ENCODE measurements around the gene EFS. TPM values are rescaled to one million over a fixed set of nuclear protein-coding genes. Genes with fewer than 3 reads are reported as not detected.

EFS gene
- polyA plus RNA-seq, 3 donors = not detected

DNA sequence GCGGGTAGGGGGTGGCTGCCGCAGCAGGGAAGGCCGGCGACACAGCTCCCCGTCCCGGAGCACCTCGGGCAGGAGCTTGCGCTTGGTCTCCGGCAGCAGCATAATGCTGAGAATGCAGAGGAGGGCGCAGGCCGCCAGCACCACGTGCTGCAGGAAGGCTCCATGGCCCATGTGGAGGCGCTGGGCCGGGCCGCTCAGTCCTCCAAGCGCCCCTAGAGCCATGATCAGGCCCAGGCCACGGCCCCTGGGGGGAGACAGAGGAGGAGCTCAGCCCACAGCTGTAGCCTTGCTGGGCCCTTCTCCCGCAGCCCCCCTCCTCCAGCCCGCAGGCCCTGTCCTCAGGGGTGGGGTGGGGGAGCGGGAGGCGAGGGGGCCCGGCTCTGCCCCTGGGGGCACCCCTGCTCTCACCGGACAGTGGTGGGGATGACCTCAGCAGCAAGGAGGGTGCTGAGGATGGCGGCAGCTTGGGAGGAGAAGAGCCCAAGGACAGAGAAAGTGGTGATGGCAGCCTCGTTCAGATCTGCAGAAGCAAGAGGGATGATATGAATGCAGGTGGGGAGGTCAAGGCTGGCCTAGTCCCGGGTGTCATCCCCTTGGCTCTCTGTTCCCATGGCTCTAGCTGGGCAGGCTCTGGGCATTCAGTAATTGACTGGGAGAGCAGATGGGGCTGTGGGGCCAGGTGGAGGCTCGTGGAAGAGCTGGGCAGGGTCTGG is 18.1 kb downstream of the EFS start:
- H3K4me2 ChIP-seq (replicated peaks; ENCODE audit: extremely low read depth, low read length, poor library complexity, severe bottlenecking) = no peak overlapping the region
- peaks cover 1 to 3% of the 10 kb centered on the region in 2 donors for H3K4me1 ChIP-seq (ENCODE audit: control insufficient read depth in 1 of 2, insufficient read depth in 2 of 2, low read length in 2 of 2)
- Mint-ChIP-seq H3K36me3 (peaks cover 0 to 6% of the 10 kb centered on the region in 2 donors), H3K4me1 (peaks cover 4% of the 10 kb centered on the region), H3K9me3 (peaks cover 2 to 9% (median 6%) of the 10 kb centered on the region in 7 donors), H3K27me3 (ENCODE audit: low read depth in 3 of 3) (peaks cover 23 to 34% (median 26%) of the 10 kb centered on the region in 3 donors), H3K27ac (no peak overlapping the region), H3K4me3 (no peak overlapping the region)
- H3K79me2 ChIP-seq (ENCODE audit: insufficient read depth, low read length) = no peaks in the 10 kb centered on the region
- TF ChIP-seq, protein P1, sequence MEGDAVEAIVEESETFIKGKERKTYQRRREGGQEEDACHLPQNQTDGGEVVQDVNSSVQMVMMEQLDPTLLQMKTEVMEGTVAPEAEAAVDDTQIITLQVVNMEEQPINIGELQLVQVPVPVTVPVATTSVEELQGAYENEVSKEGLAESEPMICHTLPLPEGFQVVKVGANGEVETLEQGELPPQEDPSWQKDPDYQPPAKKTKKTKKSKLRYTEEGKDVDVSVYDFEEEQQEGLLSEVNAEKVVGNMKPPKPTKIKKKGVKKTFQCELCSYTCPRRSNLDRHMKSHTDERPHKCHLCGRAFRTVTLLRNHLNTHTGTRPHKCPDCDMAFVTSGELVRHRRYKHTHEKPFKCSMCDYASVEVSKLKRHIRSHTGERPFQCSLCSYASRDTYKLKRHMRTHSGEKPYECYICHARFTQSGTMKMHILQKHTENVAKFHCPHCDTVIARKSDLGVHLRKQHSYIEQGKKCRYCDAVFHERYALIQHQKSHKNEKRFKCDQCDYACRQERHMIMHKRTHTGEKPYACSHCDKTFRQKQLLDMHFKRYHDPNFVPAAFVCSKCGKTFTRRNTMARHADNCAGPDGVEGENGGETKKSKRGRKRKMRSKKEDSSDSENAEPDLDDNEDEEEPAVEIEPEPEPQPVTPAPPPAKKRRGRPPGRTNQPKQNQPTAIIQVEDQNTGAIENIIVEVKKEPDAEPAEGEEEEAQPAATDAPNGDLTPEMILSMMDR (IDR thresholded peaks at IDR 0.05) = no peak
- no peak overlapping the region for H3K9ac ChIP-seq (ENCODE audit: insufficient read depth, low read length, poor library complexity, severe bottlenecking)
- no peak for DNase-seq
- peaks cover 0 to 10% of the 10 kb centered on the region in 2 donors for H3K9me3 ChIP-seq (replicated peaks in 1 of 2; ENCODE audit: control insufficient read depth in 1 of 2, insufficient read depth in 1 of 2, low read length in 2 of 2)
- no peak overlapping the region for H3K4me3 ChIP-seq (replicated peaks in 1 of 3; ENCODE audit: low read depth in 2 of 3, low read length in 3 of 3)
- H3K36me3 ChIP-seq (replicated peaks in 1 of 2; ENCODE audit: control insufficient read depth in 1 of 2, insufficient read depth in 2 of 2, low read length in 2 of 2) = no peaks in the 10 kb centered on the region
- no peak overlapping the region for H2AFZ ChIP-seq (ENCODE audit: insufficient read depth, low read depth, low read length, poor library complexity, severe bottlenecking)
- no peak overlapping the region for H3K27ac ChIP-seq (ENCODE audit: low read depth in 1 of 2, low read length in 2 of 2)
- H4K20me1 ChIP-seq (ENCODE audit: insufficient read depth, low read length) = no peaks in the 10 kb centered on the region
- peaks cover 17 to 18% of the 10 kb centered on the region in 2 donors for H3K27me3 ChIP-seq (ENCODE audit: control insufficient read depth in 2 of 2, insufficient read depth in 2 of 2, low read length in 2 of 2)
- WGBS (ENCODE audit: insufficient coverage) = 94% methylated on average over 22 of the region's 27 CpGs
- intact Hi-C loops (cut with micrococcal nuclease) = no loop called here

DNA sequence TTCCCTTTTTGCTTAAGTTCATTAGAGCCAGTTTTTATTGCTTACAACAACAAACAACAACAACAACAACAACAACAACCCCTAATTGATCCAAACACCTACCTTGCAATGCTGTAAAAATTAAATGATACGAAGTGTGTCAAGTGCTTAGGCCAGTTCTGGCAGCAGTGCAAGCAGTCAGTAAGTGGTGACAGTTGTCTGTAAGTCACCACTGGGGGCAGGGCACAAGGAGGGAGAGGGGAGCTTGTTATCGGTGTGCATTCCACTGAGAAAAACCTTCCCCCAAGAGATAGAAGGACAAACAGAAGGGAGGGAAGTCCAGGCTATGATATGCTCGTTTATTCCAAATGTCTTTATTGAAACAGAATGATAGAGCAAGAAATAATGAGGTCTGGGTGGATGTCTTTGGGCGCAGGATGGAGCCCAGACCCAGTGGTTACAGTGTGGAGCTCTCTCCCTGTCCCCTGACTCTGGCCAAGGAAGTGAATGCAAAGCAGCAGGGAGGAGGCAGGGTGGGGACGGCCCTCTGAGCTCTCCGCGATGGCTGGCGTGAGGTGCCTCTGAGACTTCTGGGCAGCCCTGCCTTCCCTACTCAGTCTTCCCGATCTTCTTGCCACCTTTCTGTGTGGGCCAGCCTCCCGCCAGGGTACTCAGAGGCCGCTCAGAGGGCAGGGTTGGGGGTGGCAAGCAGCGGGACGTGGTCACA is 18.8 kb downstream of the EFS start:
- no peak for DNase-seq
- H3K9ac ChIP-seq (ENCODE audit: insufficient read depth, low read length, poor library complexity, severe bottlenecking) = no peak overlapping the region
- intact Hi-C loops (cut with micrococcal nuclease) = no loop called here
- no peaks in the 10 kb centered on the region for H4K20me1 ChIP-seq (ENCODE audit: insufficient read depth, low read length)
- Mint-ChIP-seq H3K4me3 (no peak overlapping the region), H3K27me3 (ENCODE audit: low read depth in 3 of 3) (peaks cover 15 to 28% (median 19%) of the 10 kb centered on the region in 3 donors), H3K27ac (peak overlapping the region in 1 of 7 donors; percentile 35), H3K36me3 (peaks cover 0 to 2% of the 10 kb centered on the region in 2 donors), H3K4me1 (no peaks in the 10 kb centered on the region), H3K9me3 (peaks cover 2 to 10% (median 4%) of the 10 kb centered on the region in 7 donors)
- TF ChIP-seq, protein P1 (IDR thresholded peaks at IDR 0.05) = no peak
- no peak overlapping the region for H3K27ac ChIP-seq (ENCODE audit: low read depth in 1 of 2, low read length in 2 of 2)
- H2AFZ ChIP-seq (ENCODE audit: insufficient read depth, low read depth, low read length, poor library complexity, severe bottlenecking) = no peak overlapping the region
- H3K79me2 ChIP-seq (ENCODE audit: insufficient read depth, low read length) = no peaks in the 10 kb centered on the region
- H3K4me3 ChIP-seq (replicated peaks in 1 of 3; ENCODE audit: low read depth in 2 of 3, low read length in 3 of 3) = no peak overlapping the region
- H3K27me3 ChIP-seq (ENCODE audit: control insufficient read depth in 2 of 2, insufficient read depth in 2 of 2, low read length in 2 of 2) = peaks cover 10% of the 10 kb centered on the region in 2 donors
- WGBS (ENCODE audit: insufficient coverage) = 91% methylated on average over 9 of the region's 13 CpGs
- H3K36me3 ChIP-seq (replicated peaks in 1 of 2; ENCODE audit: control insufficient read depth in 1 of 2, insufficient read depth in 2 of 2, low read length in 2 of 2) = no peaks in the 10 kb centered on the region
- H3K4me1 ChIP-seq (ENCODE audit: control insufficient read depth in 1 of 2, insufficient read depth in 2 of 2, low read length in 2 of 2) = no peaks in the 10 kb centered on the region
- peaks cover 0 to 3% of the 10 kb centered on the region in 2 donors for H3K9me3 ChIP-seq (replicated peaks in 1 of 2; ENCODE audit: control insufficient read depth in 1 of 2, insufficient read depth in 1 of 2, low read length in 2 of 2)
- H3K4me2 ChIP-seq (replicated peaks; ENCODE audit: extremely low read depth, low read length, poor library complexity, severe bottlenecking) = no peak overlapping the region

All from CD14-positive monocyte (primary cell).